SH-SY5Y (cell line): ENCODE measurements around the gene AFF1.

Experiments used
- GATA2 ChIP-seq: IDR thresholded peaks from 2 replicates; pipeline ENCODE4 v1.6.1; 2011; ENCODE audit warnings: mild to moderate bottlenecking, low read depth, low read length
- GATA3 ChIP-seq: IDR thresholded peaks from 2 replicates; pipeline ENCODE4 v1.6.1; 2011; ENCODE audit warnings: low read depth, mild to moderate bottlenecking, low read length, moderate library complexity

- TF ChIP-seq GATA2 (no peak), GATA3 (no peak)
Observed at GRCh38 chr4:87053176-87053658, 118.4 kb downstream of the AFF1 start.
